GM19025 (cell line): ENCODE data around the gene SLC6A1.

Experiments used
- ATAC-seq: cut with Tn5 transposase; IDR thresholded peaks from one replicate; pipeline ENCODE4 v1.9.1; 2021; ENCODE audit warnings: mild to moderate bottlenecking, low read depth, moderate library complexity; ENCODE audit not compliant: unreplicated experiment

SLC6A1 gene

DNA sequence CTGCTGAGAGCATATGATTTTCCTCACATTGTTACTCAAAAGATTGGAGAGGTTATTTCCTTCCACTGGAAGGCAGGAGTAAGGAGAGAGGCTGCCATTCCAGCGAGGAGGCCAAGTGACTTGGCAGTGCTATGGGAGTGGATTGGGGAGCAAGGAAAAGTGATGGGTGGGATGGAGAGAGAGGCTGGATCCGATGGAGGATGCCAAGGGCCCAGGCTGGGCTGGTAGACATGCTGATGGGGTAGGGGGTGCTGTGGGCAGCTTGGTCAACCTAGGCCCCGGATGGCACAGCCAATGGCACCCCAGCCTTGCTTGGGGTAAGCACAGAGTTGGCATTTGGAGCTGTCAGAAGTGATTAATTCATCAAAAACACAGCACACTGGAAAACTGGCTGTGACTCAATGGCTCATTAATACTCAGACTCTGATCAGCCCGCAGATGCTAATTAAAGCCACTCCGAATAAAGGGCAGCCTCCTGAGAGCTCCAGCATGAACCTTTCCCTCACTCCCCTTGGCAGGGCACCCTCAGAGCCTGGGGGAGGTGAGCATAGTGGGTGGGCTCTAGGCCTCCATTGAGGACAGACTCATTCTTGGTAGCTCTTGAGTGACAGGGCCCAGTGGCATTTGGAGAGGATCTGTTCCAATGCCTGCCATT is 22.1 kb upstream of the SLC6A1 start:
- ATAC-seq = no peak

DNA sequence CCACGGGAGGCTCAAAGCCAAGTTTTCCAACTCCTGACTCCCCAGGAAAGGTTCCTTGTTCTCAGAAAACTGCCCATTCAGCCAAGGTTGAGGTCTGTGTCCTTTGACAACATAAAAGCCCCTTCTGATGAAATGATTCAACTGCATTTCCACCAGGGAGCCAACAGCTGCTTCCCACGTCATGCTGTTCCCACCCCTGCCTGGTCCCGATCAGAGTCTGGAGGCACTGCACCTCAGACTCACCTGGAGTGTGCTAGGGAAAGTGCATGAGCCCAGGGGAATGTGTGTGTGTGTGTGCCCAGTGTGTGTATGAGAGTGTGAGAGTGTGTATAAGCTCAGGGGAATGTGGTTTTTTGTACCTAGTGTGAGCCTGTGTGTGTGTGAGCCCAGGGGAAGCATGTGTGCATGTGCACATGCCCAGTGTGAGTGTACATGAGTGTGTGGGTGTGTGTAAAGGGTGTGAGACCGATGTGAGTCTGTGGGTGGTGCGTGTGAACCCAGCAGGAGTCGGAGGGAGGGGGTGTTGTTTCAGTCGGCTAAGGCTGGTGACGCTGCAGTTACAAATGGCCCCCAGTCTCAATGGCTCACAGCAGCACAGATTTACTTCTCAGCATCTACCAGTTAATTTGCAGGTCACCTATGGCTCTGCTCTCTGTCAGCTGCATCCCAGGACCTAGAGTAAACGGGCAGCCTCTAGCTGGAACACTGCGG is 20.3 kb upstream of the SLC6A1 start:
- no peak for ATAC-seq

DNA sequence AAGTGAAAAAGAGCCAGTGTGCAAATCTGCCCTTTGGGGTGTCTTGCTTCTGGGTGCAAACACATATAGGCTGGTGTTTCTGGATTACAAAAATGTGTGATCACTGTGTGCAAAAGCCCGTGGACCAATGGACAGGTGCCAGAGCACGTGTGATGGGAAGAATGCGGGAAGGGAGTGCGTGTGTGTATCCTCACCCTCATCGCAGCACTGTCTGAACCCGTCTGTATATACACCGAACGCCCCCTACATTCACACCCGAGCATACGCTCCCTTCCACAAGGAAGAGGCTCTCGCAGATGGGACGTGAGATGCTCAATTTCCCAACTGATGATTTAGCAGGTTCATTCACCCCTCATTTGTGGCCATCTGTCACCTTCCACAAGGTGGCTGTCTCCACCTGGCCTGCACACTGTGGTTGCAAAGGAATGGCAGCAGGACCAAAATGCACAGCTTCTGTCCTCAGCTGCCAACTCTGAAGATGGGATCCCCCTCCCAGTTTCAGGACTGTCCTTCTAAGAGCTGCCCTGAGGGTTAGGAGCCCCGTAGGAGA is 19.4 kb upstream of the SLC6A1 start:
- no peak for ATAC-seq

DNA sequence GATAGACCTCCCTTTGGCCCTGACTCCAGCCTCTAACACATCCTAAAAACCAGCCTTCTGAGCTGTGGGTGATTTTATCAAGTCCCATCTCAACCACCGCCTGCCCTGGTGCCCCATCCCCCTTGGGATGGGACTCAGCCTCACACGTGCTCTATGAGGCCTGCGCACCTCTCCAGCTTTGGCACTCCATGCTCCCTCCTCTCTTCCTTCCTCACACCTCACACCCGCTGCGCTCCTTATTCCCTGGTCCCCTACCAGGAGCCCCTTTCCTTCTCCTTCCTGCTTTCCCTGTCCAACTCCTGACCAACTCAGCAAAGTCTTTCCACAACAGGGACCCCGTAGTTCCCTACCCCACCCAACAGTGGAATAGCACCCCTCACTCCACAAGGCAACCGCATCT is 18.4 kb upstream of the SLC6A1 start:
- ATAC-seq = no peak

DNA sequence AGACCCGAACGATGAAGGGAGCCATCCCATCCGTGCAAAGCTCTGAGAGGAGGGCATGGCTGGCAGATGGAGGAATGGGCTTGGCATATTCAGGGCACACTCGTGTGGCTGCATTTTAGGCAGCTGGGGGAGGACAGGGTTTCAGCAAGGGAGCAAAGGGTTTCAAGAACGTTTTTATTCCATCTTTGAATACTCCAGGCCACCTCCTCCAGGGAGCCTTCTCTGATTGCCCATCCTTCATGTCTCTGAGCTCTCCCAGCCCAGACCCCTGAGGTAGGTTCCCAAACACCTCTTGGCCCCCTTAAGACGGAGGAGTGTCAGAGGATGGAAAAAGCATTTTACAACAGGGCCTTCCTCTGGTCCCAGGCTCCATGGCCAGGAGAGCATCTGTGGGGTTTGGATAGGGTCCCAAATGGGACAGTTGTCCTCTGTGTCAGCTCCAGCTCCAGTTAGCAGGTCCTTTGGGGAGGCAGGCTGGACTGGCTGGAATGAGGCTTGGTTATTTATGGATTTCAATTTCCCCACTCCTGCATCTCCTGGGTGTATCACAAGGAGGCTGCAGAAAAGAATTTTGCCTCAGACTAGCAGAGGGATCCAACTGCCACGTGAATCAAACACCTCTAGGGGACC is 17.7 kb upstream of the SLC6A1 start:
- no peak for ATAC-seq

DNA sequence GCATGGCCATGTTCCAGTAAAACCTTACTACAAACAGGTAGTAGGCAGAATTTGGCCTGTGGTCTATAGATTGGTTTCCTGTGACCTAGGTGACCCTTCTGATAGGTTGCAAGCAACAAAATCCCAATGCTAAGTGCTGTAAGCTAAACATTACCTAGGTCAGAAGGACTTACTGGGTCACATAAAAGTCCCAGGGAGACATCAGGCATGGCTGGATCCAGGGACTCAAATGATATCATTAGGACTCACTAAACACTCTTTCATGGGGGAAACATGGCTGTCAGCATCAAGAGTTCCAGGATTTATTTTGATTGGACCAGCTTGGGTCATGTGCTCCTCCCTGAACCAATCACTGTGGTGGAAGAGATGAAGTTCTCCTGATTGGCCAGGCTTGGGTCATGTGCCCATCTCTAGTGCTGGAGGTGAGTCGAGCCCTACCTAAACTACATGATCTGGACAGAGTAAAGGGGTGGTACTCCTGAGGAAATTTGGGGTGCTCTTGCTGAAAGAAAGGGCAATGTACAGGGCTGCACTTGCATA is 16.8 kb upstream of the SLC6A1 start:
- no peak for ATAC-seq

DNA sequence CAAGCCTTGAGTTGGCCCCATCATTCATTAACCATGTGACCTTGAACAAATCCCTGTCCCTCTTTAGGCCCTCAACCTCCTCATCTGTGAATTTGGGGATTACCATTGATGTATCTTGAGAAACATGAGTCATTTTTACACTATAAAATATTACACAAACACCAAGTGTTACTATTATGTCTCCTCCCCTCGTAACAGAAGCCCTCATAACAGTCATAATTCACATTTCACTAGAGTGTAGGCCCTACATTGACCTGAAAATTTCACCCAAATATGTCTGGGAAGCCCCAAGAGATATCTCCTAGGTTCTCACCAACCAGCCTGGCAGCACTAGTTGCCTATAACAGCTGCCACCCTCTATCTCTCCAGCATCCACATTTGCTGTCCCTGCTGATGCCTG is 15.8 kb upstream of the SLC6A1 start:
- ATAC-seq = no peak

DNA sequence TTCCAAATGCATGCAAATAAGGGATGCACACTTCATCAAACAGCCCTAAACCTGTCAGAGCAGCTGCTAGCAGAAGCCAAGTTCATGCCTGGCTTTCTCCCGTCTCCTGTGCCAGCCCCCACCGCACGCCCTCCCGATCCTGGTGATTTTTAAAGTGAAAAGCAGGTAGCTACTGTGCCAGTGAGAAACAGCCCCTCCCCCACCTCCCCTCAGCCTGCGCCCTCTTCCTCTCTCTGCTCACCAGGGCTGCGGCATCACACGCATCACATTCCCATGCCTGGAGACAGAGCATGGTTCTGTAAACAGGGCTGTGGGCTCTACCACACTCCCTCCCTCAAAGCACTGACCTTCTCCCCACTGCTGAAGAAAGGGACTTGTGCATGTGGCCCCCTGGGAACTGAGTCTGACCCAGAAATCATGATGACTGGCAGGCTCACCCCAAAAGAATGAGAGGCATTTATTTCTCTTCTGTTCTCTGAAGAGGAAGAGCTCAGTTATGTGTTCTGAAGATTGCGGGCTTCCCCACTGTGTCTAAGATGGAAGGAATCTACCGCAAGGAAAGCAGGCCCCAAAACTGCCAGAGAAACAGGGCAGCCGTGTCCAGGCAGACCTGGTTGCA is 14.5 kb upstream of the SLC6A1 start:
- no peak for ATAC-seq

DNA sequence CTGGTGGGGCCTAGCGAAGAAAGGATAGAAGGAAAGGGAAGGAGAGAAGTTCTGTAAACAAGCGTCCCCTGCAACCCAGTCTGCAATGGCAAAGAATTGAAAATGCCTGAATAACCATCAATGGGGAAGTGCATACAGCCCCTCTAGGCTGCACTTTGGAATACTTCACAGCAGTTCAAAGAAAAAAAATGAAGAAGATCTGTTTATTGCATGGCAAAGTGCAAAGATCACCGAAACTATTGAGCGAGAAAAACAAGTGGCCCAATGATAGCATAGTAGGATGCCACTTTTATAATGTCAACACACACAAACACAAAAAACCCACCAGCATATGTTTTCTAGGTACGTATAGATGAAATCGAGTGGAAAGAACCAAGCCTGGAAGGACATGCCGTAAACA is 13.6 kb upstream of the SLC6A1 start:
- ATAC-seq = no peak

DNA sequence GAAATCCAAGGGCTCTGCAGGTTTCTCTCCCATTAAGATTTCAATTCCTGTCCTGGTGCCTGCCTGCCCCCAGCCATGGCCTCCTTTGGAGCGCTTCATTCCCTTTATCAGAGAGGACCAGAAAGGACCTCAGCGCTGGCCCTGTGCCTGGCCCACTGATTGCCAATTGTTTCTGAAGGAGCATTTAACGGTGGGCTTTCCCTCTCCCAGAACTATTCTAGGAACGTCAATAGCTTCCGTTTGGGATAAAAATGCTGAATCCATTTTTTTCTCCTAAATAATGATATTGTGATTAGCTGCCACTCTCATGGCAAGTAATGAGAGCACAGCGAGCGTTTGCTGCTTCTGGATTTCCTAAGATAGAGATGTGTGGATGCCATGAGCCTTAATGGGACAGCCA is 12.2 kb upstream of the SLC6A1 start:
- ATAC-seq = no peak

DNA sequence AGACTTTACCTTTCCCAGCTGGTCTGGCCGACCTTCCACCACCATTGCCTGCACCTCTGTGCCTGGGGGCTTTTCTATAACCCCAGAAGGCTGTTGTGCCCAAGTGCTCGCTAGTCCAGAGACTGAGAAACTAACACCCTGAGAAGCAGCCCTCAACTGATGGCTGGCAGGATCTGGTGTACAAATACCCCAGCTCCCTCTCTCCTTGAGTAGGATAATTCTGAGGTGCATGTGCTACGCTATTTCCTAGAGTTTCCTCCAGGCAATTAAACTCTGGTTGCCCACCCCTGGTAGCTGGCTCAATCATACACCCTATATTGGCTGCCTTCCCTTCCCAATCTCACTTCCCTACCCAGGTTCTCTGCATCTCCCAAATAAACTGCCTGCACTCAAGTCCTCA is 11.5 kb upstream of the SLC6A1 start:
- ATAC-seq = no peak

DNA sequence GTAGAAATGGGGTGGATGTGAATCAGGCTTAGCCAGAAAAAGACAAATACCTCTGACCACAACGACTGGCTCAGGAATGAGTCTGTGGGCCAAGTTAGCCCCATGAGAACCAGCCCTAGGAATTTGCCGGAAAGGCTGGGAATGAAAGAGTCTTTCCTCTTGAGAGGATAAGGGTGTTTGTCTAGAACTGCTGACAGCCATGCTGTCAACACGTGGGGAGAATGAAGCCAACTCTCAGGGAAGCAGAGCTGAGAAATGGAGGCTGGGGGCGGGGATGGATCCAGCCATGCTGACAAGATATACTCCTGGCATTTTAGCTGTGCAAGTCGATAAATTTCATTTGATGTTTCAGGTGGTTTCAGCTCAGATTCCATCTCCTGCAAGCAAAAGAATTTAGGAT is 10.6 kb upstream of the SLC6A1 start:
- ATAC-seq = no peak

DNA sequence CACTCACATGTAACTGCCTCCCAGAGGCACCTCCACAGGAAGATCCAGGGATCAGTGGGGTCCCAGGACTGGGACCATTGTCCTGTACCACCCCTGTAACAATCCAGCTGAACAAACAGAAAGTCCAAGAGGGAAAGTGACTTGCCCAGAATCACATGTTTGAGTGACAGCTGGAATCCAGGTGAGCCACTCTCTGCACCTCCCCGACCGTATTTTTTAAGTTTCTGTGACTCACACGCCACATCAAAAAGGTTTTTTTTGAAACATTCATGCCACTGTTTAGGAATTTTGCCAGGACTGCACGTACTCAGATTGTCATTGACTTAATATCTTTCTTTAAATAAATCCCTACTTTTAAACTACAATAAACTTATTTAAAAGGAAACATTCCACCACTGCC is 9.8 kb upstream of the SLC6A1 start:
- ATAC-seq = no peak

DNA sequence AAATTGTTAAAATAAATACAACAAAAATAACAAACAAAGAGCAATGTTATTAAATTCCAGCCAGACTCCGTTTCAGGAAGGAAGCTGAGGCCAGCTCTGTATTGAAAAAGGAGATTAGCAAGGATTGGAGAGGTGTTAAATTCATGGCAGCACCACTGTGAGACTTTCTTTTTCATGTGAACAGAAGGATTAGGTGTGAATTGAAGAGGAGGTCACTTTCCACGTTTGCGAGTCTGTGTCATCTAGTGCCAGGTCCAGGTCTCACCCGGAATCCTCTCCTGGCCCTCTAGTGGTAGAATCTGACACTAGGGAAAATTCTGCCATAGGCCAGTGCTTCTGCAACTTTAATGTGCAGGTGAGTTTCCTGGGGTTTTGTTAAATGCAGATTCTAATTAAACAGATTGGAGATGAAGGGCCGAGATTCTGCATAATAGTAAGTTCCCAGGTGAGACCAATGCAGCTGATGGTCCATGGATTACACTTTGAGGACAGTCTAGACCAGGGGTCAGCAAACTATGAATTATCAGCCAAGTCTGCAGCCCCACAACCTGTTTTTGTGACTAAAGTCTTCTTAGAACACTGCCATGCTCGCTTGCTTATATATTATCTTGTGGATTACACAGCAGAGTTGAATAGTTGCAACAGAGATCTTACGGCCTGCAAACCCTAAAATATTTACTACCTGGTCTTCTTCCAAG is 9.2 kb upstream of the SLC6A1 start:
- ATAC-seq = no peak

DNA sequence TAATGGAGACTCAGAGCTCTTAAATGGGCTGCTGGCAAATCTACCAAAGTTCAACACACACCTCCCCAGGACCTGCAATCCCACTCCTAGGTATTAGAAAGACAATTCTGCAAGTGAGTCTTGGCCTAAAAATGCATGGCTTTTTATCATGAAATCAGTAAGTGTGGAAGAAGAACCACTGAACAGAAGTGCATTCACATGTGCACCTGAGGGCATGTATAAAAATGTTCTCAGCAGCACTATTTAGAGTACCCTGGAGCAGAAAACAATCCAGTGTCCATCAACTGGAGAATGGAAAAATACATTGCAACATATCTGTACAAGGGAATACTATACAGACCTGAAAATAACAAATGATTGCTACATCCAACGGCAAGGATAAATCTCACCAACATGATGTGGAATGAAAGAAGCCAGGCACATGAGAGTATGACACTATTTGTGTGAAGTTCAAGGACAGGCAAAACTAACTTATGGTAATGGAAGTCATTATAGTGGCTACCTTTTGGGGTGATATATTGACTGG is 8.1 kb upstream of the SLC6A1 start:
- no peak for ATAC-seq

DNA sequence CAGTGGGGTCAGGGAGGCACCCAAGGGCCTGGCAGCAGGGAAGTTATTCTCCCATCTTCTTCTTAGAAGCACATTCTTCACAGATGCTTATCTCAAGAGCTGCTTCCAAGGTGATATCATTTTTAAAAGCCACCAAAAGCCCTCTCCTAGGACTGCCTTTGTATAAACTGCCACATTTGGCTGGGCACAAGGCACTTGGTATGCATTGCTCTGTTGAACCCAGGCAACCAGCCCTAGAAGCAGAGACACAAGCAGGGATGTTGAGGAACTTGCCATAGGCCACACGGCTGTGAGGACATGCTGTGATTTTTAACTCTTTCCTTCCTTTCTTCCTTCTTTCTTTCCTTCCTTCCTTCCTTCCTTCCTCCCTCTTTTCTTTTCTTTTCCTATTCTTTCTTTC is 7.4 kb upstream of the SLC6A1 start:
- ATAC-seq = no peak

DNA sequence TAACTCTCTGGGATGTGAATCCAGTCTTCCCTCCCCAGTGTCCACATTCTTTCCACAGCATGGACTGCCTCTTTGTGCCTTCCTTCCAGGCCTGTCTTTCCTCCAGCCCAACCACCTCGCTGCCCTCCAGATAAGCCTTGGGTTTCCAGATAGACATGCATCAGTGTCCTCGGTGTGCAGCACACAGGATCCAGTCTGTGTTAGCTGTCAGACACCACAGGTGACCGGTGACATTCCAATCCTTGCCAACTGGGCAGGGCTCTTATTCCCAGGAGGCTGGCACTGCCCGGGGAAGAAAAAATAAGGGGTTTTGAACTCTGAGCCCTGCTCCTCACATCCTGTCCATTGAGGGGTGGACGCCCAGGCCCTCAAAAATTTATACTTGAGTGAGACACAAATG is 6.0 kb upstream of the SLC6A1 start:
- no peak for ATAC-seq

DNA sequence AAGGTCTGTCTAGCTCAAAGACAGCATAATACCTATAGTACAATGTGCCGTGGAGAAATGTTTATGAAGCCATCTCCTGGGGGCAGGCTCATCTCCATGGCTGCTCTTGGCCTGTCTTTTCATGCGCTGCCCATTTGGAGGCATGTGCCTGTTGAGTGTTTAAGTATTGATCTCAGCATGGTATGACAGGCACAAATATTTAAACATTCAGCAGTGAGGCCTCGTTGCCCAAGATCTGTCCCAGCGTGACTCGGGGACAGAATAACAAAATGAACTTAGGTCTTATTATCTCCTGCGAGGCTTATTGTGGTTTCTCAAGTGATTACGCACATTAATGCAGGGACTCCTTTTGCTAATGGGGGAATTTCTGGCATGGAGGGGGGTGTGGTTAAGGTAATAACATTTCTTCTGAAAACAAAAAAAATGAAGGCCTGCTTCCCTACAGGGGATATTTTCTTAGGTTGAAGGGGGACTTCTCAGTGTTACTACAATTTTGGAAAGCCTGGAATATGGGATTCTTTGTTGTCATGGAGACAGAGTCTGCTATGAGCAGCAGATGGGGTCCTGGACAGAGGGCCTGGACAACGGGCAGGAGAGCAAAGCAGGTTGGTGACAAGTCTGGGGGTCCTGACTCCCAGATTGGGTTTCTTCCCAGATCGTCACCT is 4.4 kb upstream of the SLC6A1 start:
- no peak for ATAC-seq

DNA sequence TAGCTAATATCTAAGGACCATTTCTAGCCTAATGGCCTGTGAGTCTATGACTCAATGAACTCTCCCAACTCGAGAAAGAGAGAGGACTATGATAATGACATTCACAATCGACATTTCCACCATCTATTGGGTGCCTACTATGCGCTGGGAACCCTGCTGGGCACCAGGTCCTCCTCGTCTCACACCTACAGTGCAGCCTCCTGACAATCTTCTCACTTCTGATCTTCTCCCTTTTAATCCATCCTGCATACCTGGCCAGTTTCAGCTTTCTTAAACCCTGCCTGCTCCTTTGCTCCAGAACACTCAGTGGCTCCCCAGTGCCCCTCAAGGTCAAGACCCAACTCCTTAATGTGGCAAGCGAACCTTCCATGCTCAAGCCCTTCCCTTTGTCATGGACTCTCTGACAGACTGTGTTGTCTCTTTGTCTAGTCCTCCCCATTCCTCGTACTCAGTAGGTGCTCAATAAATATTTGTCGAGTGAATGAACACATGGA is 3.5 kb upstream of the SLC6A1 start:
- ATAC-seq = no peak
